DMS 273 (cell line): ENCODE data around the gene PTPRF.

ENCODE experiments used
- DNase-seq: peaks from one replicate; lab custom pipeline; 2025; ENCODE audit not compliant: unreplicated experiment; lab: John Stamatoyannopoulos, UW

PTPRF gene

GRCh38 chr1:43573066-43573800 lies 42.5 kb downstream of the PTPRF start:
- peak; percentile 69 for DNase-seq

GRCh38 chr1:43576521-43576920 lies 45.8 kb downstream of the PTPRF start:
- DNase-seq = no peak

GRCh38 chr1:43577655-43578542 lies 47.2 kb downstream of the PTPRF start:
- DNase-seq = no peak

- no peak for DNase-seq
These were observed 49.4 kb downstream of the PTPRF start for GRCh38 chr1:43580039-43580438.

GRCh38 chr1:43582162-43582566 lies 51.5 kb downstream of the PTPRF start:
- DNase-seq = peak; percentile 94

- DNase-seq = no peak
These were observed 52.4 kb downstream of the PTPRF start for GRCh38 chr1:43583058-43583457.

- DNase-seq = no peak
These were observed 53.5 kb downstream of the PTPRF start for GRCh38 chr1:43584204-43584603.

GRCh38 chr1:43585557-43585956 lies 54.9 kb downstream of the PTPRF start:
- DNase-seq = no peak

GRCh38 chr1:43586136-43586731 lies 55.6 kb downstream of the PTPRF start:
- peak; percentile 34 for DNase-seq

GRCh38 chr1:43587001-43587400 lies 56.3 kb downstream of the PTPRF start:
- no peak for DNase-seq

- DNase-seq = no peak
These were observed 56.9 kb downstream of the PTPRF start for GRCh38 chr1:43587594-43587993.

GRCh38 chr1:43588592-43588991 lies 57.9 kb downstream of the PTPRF start:
- no peak for DNase-seq

- DNase-seq = no peak
These were observed 59.8 kb downstream of the PTPRF start for GRCh38 chr1:43590388-43590925.

GRCh38 chr1:43591181-43591580 lies 60.5 kb downstream of the PTPRF start:
- no peak for DNase-seq

- DNase-seq = no peak
These were observed 61.5 kb downstream of the PTPRF start for GRCh38 chr1:43592051-43592665.

GRCh38 chr1:43592974-43593683 lies 62.4 kb downstream of the PTPRF start:
- DNase-seq = no peak

- no peak for DNase-seq
These were observed 65.9 kb downstream of the PTPRF start for GRCh38 chr1:43596579-43596978.

- no peak for DNase-seq
These were observed 66.3 kb downstream of the PTPRF start for GRCh38 chr1:43597028-43597427.

GRCh38 chr1:43597721-43598120 lies 67.0 kb downstream of the PTPRF start:
- DNase-seq = no peak

GRCh38 chr1:43598622-43599021 lies 67.9 kb downstream of the PTPRF start:
- DNase-seq = no peak
